IPS-11a (cell line): ENCODE data around the gene NXPH1.

Source experiments
- H3K4me3 ChIP-seq: one replicate; pipeline ENCODE4 v1.5.1; 2013; ENCODE audit warnings: low read depth, low read length, control low read depth

Gene NXPH1

DNA sequence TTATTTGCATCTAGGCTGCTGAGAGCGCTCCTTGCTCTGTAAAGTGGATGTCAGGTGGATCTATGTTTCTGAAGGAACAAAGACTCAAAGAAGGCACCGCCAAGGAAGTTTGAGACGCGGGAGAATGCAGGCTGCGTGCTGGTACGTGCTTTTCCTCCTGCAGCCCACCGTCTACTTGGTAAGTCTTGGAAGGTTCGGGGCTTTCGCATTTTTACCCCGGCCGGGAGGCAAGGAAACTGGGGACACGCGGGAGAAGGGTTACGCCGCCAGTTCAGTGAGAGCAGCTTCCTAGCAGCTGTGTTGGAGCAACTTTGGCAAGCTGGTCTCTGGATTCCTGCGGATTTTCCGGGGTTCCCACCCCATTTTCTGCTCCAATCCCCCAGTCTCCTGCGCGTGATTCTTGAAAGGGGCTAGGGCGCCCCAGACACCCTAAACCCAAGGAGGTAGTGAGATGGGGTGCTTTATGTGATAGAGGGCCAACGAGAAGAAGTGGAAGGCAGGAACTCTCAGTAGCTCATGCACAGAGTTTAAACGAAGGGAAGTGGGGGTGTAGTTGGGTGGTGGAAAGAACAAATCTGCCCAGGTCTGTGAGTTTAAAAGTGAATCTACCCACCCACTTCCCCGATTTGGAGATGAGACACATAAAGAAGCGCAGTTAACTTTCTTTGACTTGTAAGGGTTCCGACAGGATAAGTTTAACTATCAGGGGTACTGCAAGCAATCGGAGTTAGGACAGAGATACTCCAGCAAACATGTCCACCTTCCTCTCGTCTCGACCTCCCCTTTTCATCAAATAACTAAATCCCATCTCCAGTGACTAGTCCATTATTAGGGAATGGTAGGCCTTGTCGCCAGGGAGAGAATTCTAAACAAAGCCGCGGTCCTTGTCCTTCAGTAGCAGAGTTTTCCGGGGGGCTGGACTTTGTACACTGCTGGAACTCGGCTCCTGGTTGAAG is 2.5 kb downstream of the NXPH1 start:
- H3K4me3 ChIP-seq: no peak overlapping the region

DNA sequence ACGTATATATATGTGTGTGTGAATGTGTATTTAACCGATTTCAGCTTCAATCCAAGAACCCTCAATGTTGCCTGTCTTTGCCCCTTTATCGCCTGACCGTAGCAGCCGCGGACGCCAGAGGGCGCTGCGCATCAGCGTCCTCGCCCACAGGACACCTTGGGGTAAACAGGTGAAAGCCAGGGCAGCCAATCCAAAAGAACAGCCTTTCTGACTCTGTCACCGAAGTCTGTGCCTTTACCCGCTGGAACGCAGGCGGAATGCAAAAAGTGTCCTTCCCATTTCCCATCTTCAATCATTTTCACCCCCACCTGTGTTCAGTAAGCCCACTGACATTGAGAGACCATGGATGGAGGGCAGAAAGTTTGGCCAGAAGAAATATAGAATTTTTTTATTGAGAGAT is 3.6 kb downstream of the NXPH1 start:
- H3K4me3 ChIP-seq: no peak overlapping the region

DNA sequence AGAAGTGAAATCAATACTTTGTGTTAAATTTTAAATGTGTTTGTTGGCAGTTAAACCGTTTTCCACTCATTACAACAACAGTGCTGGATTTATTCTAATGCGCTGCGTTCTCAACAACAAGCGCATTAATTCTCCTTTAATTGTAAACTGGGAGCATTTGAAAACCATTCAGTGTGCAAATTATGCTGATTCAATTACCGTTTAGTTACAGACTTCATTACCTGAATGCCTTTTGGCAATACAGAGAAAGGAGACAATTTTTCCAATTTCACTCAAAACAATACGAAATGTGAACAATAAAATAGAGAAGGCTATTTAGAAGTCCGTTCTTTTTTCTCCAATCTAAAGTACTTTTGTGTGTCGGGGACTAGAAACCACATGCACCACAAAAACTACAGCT is 4.2 kb downstream of the NXPH1 start:
- no peak overlapping the region for H3K4me3 ChIP-seq

DNA sequence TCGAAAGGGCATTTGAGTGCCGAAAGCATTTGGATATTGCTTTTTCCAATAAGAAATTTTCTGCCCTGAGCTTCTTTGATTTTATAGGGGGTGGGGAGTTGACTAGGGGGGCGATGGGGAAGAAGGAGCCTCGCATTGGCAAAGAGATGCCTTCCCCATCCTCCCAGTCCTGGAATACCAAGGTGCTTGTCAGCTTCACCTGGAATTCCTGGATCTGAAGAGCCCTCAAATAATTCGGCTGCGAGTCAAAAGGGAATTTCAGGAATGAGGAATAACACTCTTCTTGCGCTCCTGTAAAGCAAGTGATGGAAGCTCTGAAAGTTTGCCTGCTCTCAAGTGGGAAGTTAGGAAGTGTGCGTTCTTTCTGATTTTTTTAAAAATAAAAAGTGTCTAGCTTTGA is 7.3 kb downstream of the NXPH1 start:
- no peak overlapping the region for H3K4me3 ChIP-seq

GRCh38 chr7:8441106-8441965 is 7.9 kb downstream of the NXPH1 start:
- H3K4me3 ChIP-seq: peak overlapping the region; percentile 4

DNA sequence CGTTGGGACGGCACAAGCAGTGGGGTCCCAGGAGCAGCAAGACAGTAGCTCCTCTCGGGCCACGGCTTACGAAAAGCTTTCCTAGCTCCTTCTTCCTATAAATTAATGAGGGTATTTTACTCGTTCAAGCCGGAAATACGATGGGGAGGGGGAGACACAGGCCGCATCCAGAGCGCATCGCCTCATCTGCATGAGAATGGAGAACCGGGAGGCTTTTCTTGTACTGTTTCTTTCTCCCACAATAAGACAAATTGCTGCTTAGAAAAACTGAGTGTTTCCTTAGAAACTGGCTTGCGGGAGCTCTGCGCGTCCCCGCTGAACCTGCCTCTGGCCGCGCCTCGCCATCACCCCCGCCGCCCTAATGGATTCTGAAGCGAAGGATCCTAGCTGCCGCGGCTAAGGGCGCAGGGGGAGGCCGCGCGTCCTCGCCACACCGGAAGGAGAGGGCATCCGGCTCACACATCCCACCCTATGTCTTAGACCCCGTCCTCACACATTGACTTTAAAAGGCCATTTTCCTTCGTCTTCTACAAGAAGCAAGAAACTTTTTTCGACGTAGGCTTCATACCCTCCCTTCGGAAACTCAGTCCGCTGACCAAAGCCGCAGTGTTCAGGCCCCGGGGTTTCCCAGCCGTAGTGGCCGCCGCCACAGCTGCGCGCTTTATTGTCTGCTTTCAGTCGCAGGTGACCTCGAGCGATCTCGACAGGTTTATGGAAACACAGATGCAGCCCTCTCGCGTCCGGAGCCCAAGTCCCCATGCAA is 8.8 kb downstream of the NXPH1 start:
- peak overlapping the region; percentile 57 for H3K4me3 ChIP-seq

DNA sequence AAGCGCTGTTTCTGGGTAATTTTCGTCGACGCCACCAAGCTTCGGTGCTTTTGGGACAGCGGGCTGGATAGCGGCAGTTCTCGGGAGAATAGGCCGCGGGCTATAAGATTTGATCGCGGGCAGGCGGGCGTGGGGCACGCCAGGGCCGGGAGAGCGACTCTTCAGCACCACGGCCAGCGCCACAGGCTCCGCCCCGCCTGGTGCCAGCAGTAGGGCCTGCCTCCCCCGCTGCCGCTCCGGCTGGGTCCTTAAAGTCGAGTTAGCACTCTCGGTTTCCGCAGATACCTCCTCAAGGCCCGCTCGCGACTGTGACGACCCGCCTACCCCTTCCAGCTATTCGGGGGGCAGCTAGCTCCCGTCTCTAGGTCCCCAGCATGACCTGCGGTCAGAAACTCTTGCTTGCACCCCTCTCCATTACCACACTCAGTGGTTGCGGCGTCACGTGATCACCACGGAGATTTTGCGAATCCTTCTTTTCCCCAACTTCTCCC is 9.4 kb downstream of the NXPH1 start:
- peak overlapping the region; percentile 57 for H3K4me3 ChIP-seq

DNA sequence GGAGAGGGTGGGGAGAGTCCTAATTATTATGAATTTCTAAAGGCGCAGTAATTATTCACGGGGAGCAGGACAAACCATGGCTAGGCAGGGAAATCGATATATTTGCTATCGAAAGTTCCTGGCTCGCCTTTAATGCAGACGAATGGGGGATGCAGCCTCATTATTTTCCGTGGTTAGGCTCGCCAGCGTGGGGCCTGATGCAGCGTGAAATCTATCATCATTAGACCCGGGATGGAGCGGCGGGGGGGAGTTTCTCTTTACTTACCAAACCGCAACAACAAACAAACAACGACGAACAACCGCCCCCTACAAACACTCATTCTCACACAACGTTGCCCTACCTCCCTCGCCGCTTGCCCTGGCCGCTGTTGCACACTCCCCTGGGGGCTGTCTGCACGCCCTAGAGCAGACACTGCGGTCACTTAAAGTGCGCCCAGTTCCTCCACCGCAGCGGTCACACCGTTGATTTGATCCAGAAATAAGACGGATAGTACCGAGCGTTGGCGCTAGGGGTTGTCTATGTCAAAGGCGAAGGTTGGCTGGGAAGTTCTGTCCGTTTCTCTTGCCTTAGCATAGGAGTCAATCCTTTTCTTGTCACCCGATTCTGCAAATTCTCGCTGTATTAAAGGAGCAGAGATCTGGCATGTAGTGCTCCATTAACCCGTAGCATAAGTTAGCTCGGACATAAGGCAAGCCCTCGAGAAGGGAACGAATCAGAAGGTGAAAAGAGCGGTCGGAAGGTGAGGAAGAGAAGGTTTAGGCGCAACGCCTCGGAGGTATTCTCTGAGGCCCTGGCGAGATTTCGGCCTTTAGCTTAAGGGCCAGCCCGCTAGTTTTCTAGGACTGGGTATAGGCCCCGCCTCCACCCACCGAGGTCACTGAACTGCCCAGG is 10.4 kb downstream of the NXPH1 start:
- peak overlapping the region; percentile 57 for H3K4me3 ChIP-seq

DNA sequence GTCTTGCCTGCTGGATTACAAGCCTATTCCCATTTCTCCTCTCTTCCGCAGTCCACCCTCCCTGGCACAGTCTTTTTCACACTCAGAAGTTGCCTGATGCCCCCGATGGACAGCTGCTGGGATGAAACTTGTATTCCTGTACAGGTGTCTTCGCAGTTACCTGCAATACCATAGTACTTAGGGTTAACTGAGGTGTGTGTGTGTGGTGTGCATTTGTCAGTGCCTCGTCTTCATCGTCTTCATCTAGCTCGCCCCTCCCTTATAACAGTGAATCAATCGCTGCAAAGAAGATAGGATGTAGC is 11.0 kb downstream of the NXPH1 start:
- peak overlapping the region; percentile 57 for H3K4me3 ChIP-seq

- no peak overlapping the region for H3K4me3 ChIP-seq
Measured at GRCh38 chr7:8453535-8453934, 20.1 kb downstream of the NXPH1 start.

DNA sequence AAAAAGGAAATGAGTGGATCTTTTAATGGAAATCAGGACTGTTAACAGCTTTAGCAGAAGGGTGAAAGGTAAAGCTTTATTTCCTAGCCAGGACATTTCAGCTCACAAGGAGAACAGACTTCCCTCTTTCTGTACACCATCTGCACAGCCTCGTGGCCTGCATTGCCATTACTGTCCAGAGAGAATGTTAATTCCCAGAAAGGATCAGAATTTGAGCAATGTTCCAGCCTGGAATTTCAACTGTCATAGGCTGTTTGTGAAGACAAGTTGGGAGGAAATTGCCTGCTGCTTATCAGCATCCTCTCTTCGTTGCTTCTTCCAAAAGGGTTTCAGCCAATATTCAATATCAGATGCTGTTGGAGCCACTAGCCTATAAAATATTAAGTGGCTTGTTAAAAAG is 22.0 kb downstream of the NXPH1 start:
- H3K4me3 ChIP-seq: no peak overlapping the region

GRCh38 chr7:8462309-8462708 is 28.9 kb downstream of the NXPH1 start:
- no peak overlapping the region for H3K4me3 ChIP-seq

DNA sequence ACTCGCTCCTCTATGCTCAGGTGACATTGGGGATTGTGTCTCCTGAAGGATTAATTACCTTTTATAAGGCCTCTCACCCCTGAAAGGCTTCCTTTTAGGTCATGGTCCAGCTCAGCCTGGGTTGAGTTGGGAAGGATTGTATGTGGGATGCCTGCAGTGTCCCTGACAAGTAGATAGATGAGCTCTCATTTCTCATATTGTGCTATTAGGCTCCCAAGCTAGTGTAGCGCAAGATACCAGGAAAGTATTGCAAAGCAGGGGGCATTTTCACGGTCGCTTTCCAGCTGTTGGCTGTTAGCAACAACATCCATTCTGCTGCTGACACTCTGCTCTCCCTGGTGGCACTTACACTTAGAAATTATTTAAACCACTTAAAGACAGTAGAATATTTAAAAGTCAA is 31.9 kb downstream of the NXPH1 start:
- no peak overlapping the region for H3K4me3 ChIP-seq

DNA sequence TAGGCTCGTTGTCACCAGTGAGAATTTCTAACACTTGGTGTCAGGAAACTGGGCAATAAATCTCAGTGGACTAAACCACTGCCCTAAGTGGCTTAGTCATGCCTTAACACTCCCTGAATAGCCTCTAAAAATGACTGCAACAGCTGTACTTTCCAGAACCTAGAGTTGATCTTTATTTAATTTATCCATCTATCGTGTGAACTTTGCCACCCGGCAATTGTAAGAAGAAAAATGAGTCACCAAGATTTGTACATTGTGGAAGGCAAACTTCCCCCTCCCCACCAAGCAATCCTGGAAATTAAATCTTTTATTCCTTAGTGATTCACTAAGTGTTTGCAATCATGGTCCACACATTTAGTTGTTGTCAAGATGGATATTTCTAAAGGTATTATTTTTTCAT is 47.1 kb downstream of the NXPH1 start:
- H3K4me3 ChIP-seq: no peak overlapping the region

- no peak overlapping the region for H3K4me3 ChIP-seq
Measured at GRCh38 chr7:8481096-8481495, 47.7 kb downstream of the NXPH1 start.

DNA sequence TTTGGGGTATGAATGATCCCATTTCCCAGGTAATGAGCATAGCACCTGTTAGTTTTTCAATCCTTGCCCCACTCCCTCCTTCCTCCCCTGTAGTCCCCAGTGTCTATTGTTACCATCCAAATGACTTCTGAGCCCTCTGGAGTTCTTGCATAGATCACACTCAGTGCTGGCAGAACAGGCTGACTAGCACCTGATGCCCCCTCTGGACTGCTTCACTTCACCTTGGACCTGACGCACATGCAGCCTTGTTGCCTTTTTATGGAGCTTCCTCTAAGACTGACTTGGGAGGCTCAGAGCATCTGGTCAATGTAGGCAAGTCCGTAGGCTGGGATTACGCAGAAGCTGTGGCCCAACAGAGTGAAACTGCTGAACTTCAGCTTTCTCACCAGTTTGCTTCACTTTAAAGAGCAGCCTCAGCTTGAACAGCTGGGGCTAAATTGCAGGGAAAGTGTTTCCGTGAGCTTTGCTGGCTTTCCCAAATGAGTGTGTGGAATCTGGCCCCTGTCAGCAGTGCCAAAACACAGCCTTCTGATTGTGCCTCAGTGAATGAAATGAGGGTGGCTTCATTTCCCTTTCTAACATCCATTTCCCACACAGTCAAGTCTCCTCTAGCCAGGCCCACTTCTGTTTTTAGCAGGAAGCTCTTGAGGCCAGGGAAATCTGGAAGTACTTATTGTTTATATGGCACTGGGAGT is 48.5 kb downstream of the NXPH1 start:
- no peak overlapping the region for H3K4me3 ChIP-seq

- H3K4me3 ChIP-seq: no peak overlapping the region
Measured at GRCh38 chr7:8490391-8491045, 57.1 kb downstream of the NXPH1 start.

DNA sequence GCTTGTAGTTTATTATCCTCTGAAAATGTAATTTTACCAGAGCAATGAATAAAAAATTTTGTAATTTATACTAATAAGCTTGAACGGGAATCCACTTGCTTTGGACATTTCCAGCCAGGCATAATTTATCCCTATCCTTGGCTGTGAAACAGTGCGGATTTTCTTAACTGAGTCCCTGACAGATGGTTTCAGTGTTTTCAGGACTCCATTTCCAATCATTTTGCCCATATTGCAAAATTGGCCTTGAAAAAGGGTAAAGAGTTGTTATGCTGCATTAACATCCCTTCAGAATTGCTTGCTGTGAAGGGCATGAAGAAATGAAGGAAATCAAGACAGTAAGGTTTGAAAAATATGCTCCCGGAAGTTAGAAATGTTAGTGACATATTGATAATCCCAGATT is 57.7 kb downstream of the NXPH1 start:
- no peak overlapping the region for H3K4me3 ChIP-seq
